Liver (tissue), 9 donors: ENCODE results near the gene SIRT2. TPM values are rescaled to one million over a fixed set of nuclear protein-coding genes. Genes with fewer than 3 reads are reported as not detected.

ENCODE experiments used
- DNase-seq: peaks from one replicate; pipeline ENCODE4 v3.0.0-alpha.2; 2017; ENCODE audit warnings: low spot score
- H3K27ac ChIP-seq, 2 donors: one replicate each; pipeline ENCODE4 v1.7.0; 2013; ENCODE audit warnings: inconsistent platforms in 2 of 2, low read length in 2 of 2, control low read depth in 1 of 2, low read depth in 1 of 2, mild to moderate bottlenecking in 1 of 2
- H3K27me3 ChIP-seq, 4 donors: one replicate each; pipeline versions ENCODE4 v1.6.1 to v1.7.0; 2013; ENCODE audit warnings: low read length in 3 of 4, inconsistent platforms in 1 of 4, mild to moderate bottlenecking in 1 of 4, moderate library complexity in 1 of 4; ENCODE audit not compliant: control insufficient read depth in 4 of 4, insufficient read depth in 4 of 4
- H3K36me3 ChIP-seq, 4 donors: one replicate each; pipeline versions ENCODE4 v1.6.1 to v1.7.0; 2013; ENCODE audit warnings: low read length in 3 of 4, mild to moderate bottlenecking in 3 of 4, low read depth in 1 of 4, moderate library complexity in 1 of 4; ENCODE audit not compliant: control insufficient read depth in 4 of 4, insufficient read depth in 3 of 4
- H3K4me1 ChIP-seq, 4 donors: one replicate each; pipeline versions ENCODE4 v1.6.1 to v1.7.0; 2013; ENCODE audit warnings: low read length in 3 of 4, mild to moderate bottlenecking in 3 of 4, moderate library complexity in 1 of 4; ENCODE audit not compliant: control insufficient read depth in 4 of 4, insufficient read depth in 4 of 4
- H3K4me3 ChIP-seq, 3 donors: one replicate each; pipeline versions ENCODE4 v1.6.1 to v1.7.0; 2013; ENCODE audit warnings: low read length in 3 of 3, control low read depth in 1 of 3, low read depth in 1 of 3, mild to moderate bottlenecking in 1 of 3
- H3K9ac ChIP-seq, 2 donors: one replicate each; pipeline ENCODE4 v1.7.0; 2013; ENCODE audit warnings: low read length in 2 of 2, mild to moderate bottlenecking in 2 of 2, moderate library complexity in 2 of 2, control low read depth in 1 of 2, low read depth in 1 of 2
- H3K9me3 ChIP-seq, 4 donors: one replicate each; pipeline versions ENCODE4 v1.6.1 to v1.7.0; 2013; ENCODE audit warnings: low read length in 3 of 4; ENCODE audit not compliant: control insufficient read depth in 4 of 4
- EGR1 ChIP-seq, 2 donors: IDR thresholded peaks; 2 replicates each; pipeline ENCODE4 v1.6.1; 2016 to 2018; ENCODE audit warnings: antibody characterized with exemption in 2 of 2, low read depth in 2 of 2
- FOXA1 ChIP-seq: IDR thresholded peaks from 2 replicates; pipeline ENCODE4 v1.6.1; 2016; ENCODE audit warnings: antibody characterized with exemption
- FOXA2 ChIP-seq: IDR thresholded peaks from 2 replicates; pipeline ENCODE4 v1.6.1; 2016; ENCODE audit warnings: antibody characterized with exemption
- GABPA ChIP-seq, 2 donors: IDR thresholded peaks in 1 of 2; conservative IDR thresholded peaks in 1 of 2; 2 replicates each; pipeline ENCODE4 v1.6.1; 2016; ENCODE audit warnings: antibody characterized with exemption in 2 of 2, mild to moderate bottlenecking in 1 of 2, moderate library complexity in 1 of 2
- HNF4A ChIP-seq, 2 donors: conservative IDR thresholded peaks; 2 replicates each; pipeline ENCODE4 v1.6.1; 2016; ENCODE audit warnings: antibody characterized with exemption in 2 of 2, mild to moderate bottlenecking in 2 of 2
- JUND ChIP-seq, 2 donors: IDR thresholded peaks; 2 replicates each; pipeline ENCODE4 v1.6.1; 2016; ENCODE audit warnings: antibody characterized with exemption in 2 of 2
- NR2F2 ChIP-seq: IDR thresholded peaks from 2 replicates; pipeline ENCODE4 v1.6.1; 2016; ENCODE audit warnings: antibody characterized with exemption
- RAD21 ChIP-seq, 2 donors: IDR thresholded peaks; 2 replicates each; pipeline ENCODE4 v1.6.1; 2016; ENCODE audit warnings: antibody characterized with exemption in 2 of 2, mild to moderate bottlenecking in 2 of 2
- RXRA ChIP-seq, 2 donors: IDR thresholded peaks; 2 replicates each; pipeline ENCODE4 v1.6.1; 2017 to 2018; ENCODE audit warnings: antibody characterized with exemption in 2 of 2, mild to moderate bottlenecking in 1 of 2
- SP1 ChIP-seq: IDR thresholded peaks from 2 replicates; pipeline ENCODE4 v1.6.1; 2018; ENCODE audit warnings: antibody characterized with exemption, mild to moderate bottlenecking
- TAF1 ChIP-seq: conservative IDR thresholded peaks from 2 replicates; pipeline ENCODE4 v1.6.1; 2016; ENCODE audit warnings: antibody characterized with exemption, mild to moderate bottlenecking
- WGBS: extraction: QIAGEN DNeasy Blood & Tissue Kit; methylation state at CpG from one replicate; pipeline ENCODE4 v1.1.7; 2013; 5-methylcytosine and 5-hydroxymethylcytosine counted together
- polyA plus RNA-seq, 2 donors: library from polyadenylated mRNA; stranded (reverse) in 1 of 2; unstranded in 1 of 2; fragments of 200-250 nt in 1 of 2; fragments of >200 nt in 1 of 2; fragmentation: Nextera tagmentation in 1 of 2; extraction: Ambion mirVana in 1 of 2; gene quantifications; one replicate each; pipeline versions ENCODE4 v1.2.1 to v1.2.3, GENCODE V29; 2013 to 2015
- total RNA-seq, 2 donors: library from RNA; depleted of rRNA; stranded (reverse); fragments of >200 nt; gene quantifications; one replicate each; pipeline ENCODE4 v1.2.3, GENCODE V29; 2014
- TF ChIP-seq, protein P1 (sequence below): IDR thresholded peaks from 2 replicates; pipeline ENCODE4 v1.6.1; 2016; ENCODE audit warnings: antibody characterized with exemption
- TF ChIP-seq, protein P2 (sequence below): IDR thresholded peaks from 2 replicates; pipeline ENCODE4 v1.6.1; 2016; ENCODE audit warnings: antibody characterized with exemption
- TF ChIP-seq, protein P3 (sequence below): IDR thresholded peaks from 2 replicates; pipeline ENCODE4 v1.6.1; 2016; ENCODE audit warnings: antibody characterized with exemption, mild to moderate bottlenecking
- TF ChIP-seq, protein P4 (sequence below): fragments of 150-350 bp; IDR thresholded peaks from 2 replicates; pipeline ENCODE4 v1.5.1; 2017; ENCODE audit warnings: improper control_type of control experiment, low read depth, low read length; ENCODE audit not compliant: missing input control
- TF ChIP-seq, protein P5 (sequence below): IDR thresholded peaks from 2 replicates; pipeline ENCODE4 v1.6.1; 2016; ENCODE audit warnings: antibody characterized with exemption
- donor health status: healthy.
- donor health status: healthy.
- donor health status: healthy.
- donor health status: healthy.
- donor health status: healthy.

Gene SIRT2
- total and polyA plus RNA-seq, 4 donors, result 21.8 to 42.2 (median 26.9) TPM

DNA sequence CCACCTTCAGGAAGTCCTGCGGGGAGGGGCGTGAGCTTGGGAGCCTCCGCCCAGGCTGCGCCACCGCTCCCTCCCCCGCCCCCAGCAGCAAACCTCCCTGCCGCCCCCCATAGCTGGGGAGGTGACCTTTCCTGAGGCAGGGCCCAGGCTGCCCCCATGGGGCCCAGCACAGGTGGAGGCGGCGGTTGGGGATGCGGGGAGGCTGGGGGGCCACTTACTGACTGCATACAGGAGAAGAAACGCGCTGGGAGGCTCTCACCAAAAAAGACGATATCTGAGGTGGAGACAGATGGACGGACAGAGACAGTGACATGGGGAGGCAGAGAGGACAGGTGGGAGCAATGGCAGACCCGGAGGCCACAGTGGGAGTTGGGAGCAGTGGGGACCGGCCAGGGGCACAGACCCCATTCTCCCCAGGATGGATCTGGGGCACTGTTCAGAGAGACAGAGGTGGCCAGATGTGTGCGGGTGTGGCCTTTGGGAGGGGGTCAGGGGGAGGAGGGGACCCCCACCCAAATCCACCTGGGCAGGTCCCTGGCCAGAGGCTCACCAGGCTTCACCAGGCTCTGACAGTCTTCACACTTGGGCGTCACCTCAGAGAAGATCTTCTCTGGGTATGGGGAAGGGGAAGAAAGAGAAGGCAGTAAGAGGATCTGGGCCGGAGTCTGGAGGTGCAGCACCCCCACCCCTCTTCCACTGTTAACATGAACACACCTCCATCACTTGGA, 18.4 kb downstream of the SIRT2 start:
- Histone ChIP-seq H3K4me3 (no peak overlapping the region), H3K27me3 (no peaks in the 10 kb centered on the region), H3K4me1 (peaks cover 0 to 6% (median 3%) of the 10 kb centered on the region in 4 donors), H3K36me3 (peaks cover 6 to 20% (median 7%) of the 10 kb centered on the region in 4 donors), H3K27ac (no peak overlapping the region), H3K9me3 (no peaks in the 10 kb centered on the region), H3K9ac (no peak overlapping the region)
- no peak for TF ChIP-seq FOXA2
- TF ChIP-seq, protein P1, sequence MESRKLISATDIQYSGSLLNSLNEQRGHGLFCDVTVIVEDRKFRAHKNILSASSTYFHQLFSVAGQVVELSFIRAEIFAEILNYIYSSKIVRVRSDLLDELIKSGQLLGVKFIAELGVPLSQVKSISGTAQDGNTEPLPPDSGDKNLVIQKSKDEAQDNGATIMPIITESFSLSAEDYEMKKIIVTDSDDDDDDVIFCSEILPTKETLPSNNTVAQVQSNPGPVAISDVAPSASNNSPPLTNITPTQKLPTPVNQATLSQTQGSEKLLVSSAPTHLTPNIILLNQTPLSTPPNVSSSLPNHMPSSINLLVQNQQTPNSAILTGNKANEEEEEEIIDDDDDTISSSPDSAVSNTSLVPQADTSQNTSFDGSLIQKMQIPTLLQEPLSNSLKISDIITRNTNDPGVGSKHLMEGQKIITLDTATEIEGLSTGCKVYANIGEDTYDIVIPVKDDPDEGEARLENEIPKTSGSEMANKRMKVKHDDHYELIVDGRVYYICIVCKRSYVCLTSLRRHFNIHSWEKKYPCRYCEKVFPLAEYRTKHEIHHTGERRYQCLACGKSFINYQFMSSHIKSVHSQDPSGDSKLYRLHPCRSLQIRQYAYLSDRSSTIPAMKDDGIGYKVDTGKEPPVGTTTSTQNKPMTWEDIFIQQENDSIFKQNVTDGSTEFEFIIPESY, result no peak
- no peak for TF ChIP-seq RXRA (IDR thresholded peaks at IDR 0.05)
- 96% methylated on average over 19 of the region's 19 CpGs for WGBS
- DNase-seq, result no peak

DNA sequence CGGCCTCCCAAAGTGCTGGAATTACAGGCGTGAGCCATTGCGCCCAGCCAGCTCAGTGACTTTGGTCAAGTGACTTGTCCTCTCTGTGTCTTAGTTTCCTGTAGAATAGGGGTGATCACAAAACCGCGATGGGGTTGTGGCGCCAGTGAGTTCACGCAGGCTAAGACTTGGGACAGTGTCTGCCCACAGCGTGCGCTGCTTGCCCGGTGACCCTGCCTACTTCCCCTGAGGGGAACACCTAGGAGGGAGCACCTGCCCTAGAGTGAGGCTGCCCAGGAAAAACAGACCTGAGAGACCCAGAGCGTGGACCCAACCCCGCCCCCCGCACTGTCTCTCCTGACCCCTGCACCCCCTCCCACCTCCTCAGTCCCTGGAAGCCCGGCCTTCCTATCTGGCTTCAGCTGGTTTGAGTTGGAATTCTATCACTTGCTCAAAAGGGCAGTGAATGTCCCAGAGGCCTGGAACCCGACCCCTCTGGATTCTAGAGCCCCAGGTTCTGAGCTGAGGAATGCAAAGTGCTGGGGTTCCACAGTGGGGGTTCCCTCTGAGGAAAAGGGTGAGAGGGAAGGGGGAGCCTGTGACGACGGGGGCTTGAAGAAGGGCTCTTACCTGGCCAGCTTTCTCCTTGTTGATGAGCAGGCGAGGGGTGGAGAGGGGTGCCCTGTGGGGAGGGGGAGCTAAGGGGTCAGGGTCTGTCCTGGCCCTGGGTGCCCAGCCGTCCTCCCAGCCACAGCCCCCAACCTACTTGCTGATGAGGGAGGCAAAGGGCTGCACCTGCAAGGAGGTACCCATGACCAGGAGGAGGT, 19.1 kb downstream of the SIRT2 start:
- Histone ChIP-seq H3K27me3 (no peaks in the 10 kb centered on the region), H3K9ac (no peak overlapping the region), H3K36me3 (peaks cover 6 to 20% (median 7%) of the 10 kb centered on the region in 4 donors), H3K27ac (no peak overlapping the region), H3K4me3 (no peak overlapping the region), H3K9me3 (no peaks in the 10 kb centered on the region), H3K4me1 (peaks cover 0 to 3% (median 0%) of the 10 kb centered on the region in 4 donors)
- DNase-seq, result no peak
- TF ChIP-seq FOXA2, result no peak
- TF ChIP-seq GABPA (IDR thresholded peaks at IDR 0.05 in 1 of 2, conservative IDR thresholded peaks at IDR 0.05 in 1 of 2), result no peak
- TF ChIP-seq HNF4A (conservative IDR thresholded peaks at IDR 0.05), result no peak
- TF ChIP-seq NR2F2, result no peak
- TF ChIP-seq FOXA1, result no peak
- TF ChIP-seq, protein P2, sequence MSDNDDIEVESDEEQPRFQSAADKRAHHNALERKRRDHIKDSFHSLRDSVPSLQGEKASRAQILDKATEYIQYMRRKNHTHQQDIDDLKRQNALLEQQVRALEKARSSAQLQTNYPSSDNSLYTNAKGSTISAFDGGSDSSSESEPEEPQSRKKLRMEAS, result no peak
- no peak for TF ChIP-seq SP1
- TF ChIP-seq, protein P1, result no peak
- TF ChIP-seq RXRA (IDR thresholded peaks at IDR 0.05), result no peak
- TF ChIP-seq, protein P3, sequence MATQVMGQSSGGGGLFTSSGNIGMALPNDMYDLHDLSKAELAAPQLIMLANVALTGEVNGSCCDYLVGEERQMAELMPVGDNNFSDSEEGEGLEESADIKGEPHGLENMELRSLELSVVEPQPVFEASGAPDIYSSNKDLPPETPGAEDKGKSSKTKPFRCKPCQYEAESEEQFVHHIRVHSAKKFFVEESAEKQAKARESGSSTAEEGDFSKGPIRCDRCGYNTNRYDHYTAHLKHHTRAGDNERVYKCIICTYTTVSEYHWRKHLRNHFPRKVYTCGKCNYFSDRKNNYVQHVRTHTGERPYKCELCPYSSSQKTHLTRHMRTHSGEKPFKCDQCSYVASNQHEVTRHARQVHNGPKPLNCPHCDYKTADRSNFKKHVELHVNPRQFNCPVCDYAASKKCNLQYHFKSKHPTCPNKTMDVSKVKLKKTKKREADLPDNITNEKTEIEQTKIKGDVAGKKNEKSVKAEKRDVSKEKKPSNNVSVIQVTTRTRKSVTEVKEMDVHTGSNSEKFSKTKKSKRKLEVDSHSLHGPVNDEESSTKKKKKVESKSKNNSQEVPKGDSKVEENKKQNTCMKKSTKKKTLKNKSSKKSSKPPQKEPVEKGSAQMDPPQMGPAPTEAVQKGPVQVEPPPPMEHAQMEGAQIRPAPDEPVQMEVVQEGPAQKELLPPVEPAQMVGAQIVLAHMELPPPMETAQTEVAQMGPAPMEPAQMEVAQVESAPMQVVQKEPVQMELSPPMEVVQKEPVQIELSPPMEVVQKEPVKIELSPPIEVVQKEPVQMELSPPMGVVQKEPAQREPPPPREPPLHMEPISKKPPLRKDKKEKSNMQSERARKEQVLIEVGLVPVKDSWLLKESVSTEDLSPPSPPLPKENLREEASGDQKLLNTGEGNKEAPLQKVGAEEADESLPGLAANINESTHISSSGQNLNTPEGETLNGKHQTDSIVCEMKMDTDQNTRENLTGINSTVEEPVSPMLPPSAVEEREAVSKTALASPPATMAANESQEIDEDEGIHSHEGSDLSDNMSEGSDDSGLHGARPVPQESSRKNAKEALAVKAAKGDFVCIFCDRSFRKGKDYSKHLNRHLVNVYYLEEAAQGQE, result no peak
- no peak for TF ChIP-seq TAF1
- TF ChIP-seq, protein P4, sequence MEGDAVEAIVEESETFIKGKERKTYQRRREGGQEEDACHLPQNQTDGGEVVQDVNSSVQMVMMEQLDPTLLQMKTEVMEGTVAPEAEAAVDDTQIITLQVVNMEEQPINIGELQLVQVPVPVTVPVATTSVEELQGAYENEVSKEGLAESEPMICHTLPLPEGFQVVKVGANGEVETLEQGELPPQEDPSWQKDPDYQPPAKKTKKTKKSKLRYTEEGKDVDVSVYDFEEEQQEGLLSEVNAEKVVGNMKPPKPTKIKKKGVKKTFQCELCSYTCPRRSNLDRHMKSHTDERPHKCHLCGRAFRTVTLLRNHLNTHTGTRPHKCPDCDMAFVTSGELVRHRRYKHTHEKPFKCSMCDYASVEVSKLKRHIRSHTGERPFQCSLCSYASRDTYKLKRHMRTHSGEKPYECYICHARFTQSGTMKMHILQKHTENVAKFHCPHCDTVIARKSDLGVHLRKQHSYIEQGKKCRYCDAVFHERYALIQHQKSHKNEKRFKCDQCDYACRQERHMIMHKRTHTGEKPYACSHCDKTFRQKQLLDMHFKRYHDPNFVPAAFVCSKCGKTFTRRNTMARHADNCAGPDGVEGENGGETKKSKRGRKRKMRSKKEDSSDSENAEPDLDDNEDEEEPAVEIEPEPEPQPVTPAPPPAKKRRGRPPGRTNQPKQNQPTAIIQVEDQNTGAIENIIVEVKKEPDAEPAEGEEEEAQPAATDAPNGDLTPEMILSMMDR, result no peak
- no peak for TF ChIP-seq EGR1 (IDR thresholded peaks at IDR 0.05; ENCODE audit: low read depth in 2 of 2)
- no peak for TF ChIP-seq RAD21 (IDR thresholded peaks at IDR 0.05)
- TF ChIP-seq, protein P5, sequence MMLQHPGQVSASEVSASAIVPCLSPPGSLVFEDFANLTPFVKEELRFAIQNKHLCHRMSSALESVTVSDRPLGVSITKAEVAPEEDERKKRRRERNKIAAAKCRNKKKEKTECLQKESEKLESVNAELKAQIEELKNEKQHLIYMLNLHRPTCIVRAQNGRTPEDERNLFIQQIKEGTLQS, result no peak
- TF ChIP-seq JUND (IDR thresholded peaks at IDR 0.05), result no peak
- 95% methylated on average over 19 of the region's 19 CpGs for WGBS
